Measurements from ENCODE around the gene PCBD1. TPM values are rescaled to one million over a fixed set of nuclear protein-coding genes. Genes with fewer than 3 reads are reported as not detected.

Gene PCBD1
- total RNA-seq, 1 donor from 2014 or later, result 36.6 TPM

- no peak overlapping the region for H3K4me3 Mint-ChIP-seq (ENCODE audit: unreplicated experiment)
- H3K36me3 Mint-ChIP-seq (ENCODE audit: unreplicated experiment), result peaks cover 50% of the 10 kb centered on the region
- TF ChIP-seq CTCF (IDR thresholded peaks at IDR 0.05), result no peak
Measured at GRCh38 chr10:70840836-70841235, 47.5 kb downstream of the PCBD1 start.

GRCh38 chr10:70838270-70838805, 50.0 kb downstream of the PCBD1 start:
- TF ChIP-seq CTCF (IDR thresholded peaks at IDR 0.05), result no peak
- H3K4me1 Mint-ChIP-seq (ENCODE audit: unreplicated experiment), result peaks cover 33% of the 10 kb centered on the region
- H3K36me3 Mint-ChIP-seq (ENCODE audit: unreplicated experiment), result peaks cover 37% of the 10 kb centered on the region
- H3K27ac Mint-ChIP-seq (ENCODE audit: unreplicated experiment), result no peak overlapping the region
- no peaks in the 10 kb centered on the region for H3K27me3 Mint-ChIP-seq (ENCODE audit: unreplicated experiment)
- DNase-seq (ENCODE audit: extremely low spot score, unreplicated experiment), result no peak
- no peaks in the 10 kb centered on the region for H3K9me3 Mint-ChIP-seq (ENCODE audit: unreplicated experiment)
- H3K4me3 Mint-ChIP-seq (ENCODE audit: unreplicated experiment), result no peak overlapping the region

More at GRCh38 chr10:70840836-70841235, 47.5 kb downstream of the PCBD1 start:
- Mint-ChIP-seq H3K27me3 (ENCODE audit: unreplicated experiment) (no peaks in the 10 kb centered on the region), H3K4me1 (ENCODE audit: unreplicated experiment) (peaks cover 9% of the 10 kb centered on the region), H3K9me3 (ENCODE audit: unreplicated experiment) (no peaks in the 10 kb centered on the region), H3K27ac (ENCODE audit: unreplicated experiment) (no peak overlapping the region)
- no peak for DNase-seq (ENCODE audit: extremely low spot score, unreplicated experiment)

GRCh38 chr10:70837660-70838059, 50.7 kb downstream of the PCBD1 start:
- DNase-seq (ENCODE audit: extremely low spot score, unreplicated experiment), result no peak
- no peaks in the 10 kb centered on the region for H3K27me3 Mint-ChIP-seq (ENCODE audit: unreplicated experiment)
- peaks cover 39% of the 10 kb centered on the region for H3K4me1 Mint-ChIP-seq (ENCODE audit: unreplicated experiment)
- no peaks in the 10 kb centered on the region for H3K9me3 Mint-ChIP-seq (ENCODE audit: unreplicated experiment)
- H3K27ac Mint-ChIP-seq (ENCODE audit: unreplicated experiment), result no peak overlapping the region
- H3K4me3 Mint-ChIP-seq (ENCODE audit: unreplicated experiment), result no peak overlapping the region
- TF ChIP-seq CTCF (IDR thresholded peaks at IDR 0.05), result no peak
- peaks cover 32% of the 10 kb centered on the region for H3K36me3 Mint-ChIP-seq (ENCODE audit: unreplicated experiment)

GRCh38 chr10:70836319-70836718, 52.0 kb downstream of the PCBD1 start:
- H3K27ac Mint-ChIP-seq (ENCODE audit: unreplicated experiment), result peak overlapping the region; percentile 64
- H3K9me3 Mint-ChIP-seq (ENCODE audit: unreplicated experiment), result no peaks in the 10 kb centered on the region
- DNase-seq (ENCODE audit: extremely low spot score, unreplicated experiment), result no peak
- peaks cover 26% of the 10 kb centered on the region for H3K36me3 Mint-ChIP-seq (ENCODE audit: unreplicated experiment)
- no peak overlapping the region for H3K4me3 Mint-ChIP-seq (ENCODE audit: unreplicated experiment)
- no peak for TF ChIP-seq CTCF (IDR thresholded peaks at IDR 0.05)
- no peaks in the 10 kb centered on the region for H3K27me3 Mint-ChIP-seq (ENCODE audit: unreplicated experiment)
- peaks cover 48% of the 10 kb centered on the region for H3K4me1 Mint-ChIP-seq (ENCODE audit: unreplicated experiment)

- no peak for DNase-seq (ENCODE audit: extremely low spot score, unreplicated experiment)
- H3K4me3 Mint-ChIP-seq (ENCODE audit: unreplicated experiment), result no peak overlapping the region
- H3K27me3 Mint-ChIP-seq (ENCODE audit: unreplicated experiment), result no peaks in the 10 kb centered on the region
- H3K27ac Mint-ChIP-seq (ENCODE audit: unreplicated experiment), result peak overlapping the region; percentile 75
- H3K9me3 Mint-ChIP-seq (ENCODE audit: unreplicated experiment), result no peaks in the 10 kb centered on the region
- H3K36me3 Mint-ChIP-seq (ENCODE audit: unreplicated experiment), result peaks cover 29% of the 10 kb centered on the region
- peaks cover 49% of the 10 kb centered on the region for H3K4me1 Mint-ChIP-seq (ENCODE audit: unreplicated experiment)
- TF ChIP-seq CTCF (IDR thresholded peaks at IDR 0.05), result no peak
Measured at GRCh38 chr10:70834441-70835151, 53.8 kb downstream of the PCBD1 start.

All from osteocyte (in vitro differentiated cells).